GM21360 (cell line): ENCODE measurements around the gene SFMBT2.

Experiments
- ATAC-seq: cut with Tn5 transposase; IDR thresholded peaks from one replicate; pipeline ENCODE4 v1.9.1; 2021; ENCODE audit warnings: mild to moderate bottlenecking, moderate library complexity; ENCODE audit not compliant: unreplicated experiment

Gene SFMBT2

DNA sequence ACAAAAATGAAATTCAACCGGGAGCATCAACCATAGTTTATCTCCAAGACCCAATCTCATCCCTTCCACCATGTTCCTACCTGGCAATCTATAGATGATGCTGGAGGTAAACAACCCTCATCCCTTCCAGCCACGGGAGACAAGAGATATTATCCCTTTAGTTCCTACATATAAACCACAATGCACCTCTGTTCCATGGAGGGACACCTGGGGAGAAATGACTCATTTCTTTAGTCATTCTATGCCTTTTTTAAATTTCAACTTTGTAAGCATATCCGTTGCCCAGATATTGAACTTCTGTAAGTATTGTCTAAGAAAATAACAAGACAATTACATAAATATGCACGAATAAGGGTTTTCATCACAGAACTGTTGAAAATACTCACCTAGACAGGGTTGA, 15.5 kb upstream of the SFMBT2 start:
- no peak for ATAC-seq

- no peak for ATAC-seq
Measured at GRCh38 chr10:7425691-7426090, 14.9 kb upstream of the SFMBT2 start.

GRCh38 chr10:7424919-7425318, 14.1 kb upstream of the SFMBT2 start:
- no peak for ATAC-seq

DNA sequence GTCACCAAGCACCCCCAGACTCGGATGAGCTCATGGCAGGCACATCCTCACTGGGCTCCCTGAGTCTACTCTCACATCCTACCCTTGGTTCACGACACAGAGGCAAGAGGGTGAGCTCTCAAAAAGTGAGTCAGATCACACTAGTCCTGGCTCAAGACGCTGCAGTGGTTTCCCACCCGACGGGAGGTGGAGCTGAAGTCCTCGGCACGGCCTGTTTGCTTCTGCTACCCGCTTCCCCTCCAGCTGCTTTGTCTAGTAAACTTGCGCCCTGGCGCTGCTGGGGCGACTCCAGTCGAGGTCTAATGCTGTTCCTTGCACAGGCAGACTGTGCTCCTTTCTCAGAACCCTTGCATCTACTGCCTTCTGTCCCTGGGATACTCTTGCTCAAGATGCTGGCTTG, 13.5 kb upstream of the SFMBT2 start:
- no peak for ATAC-seq

DNA sequence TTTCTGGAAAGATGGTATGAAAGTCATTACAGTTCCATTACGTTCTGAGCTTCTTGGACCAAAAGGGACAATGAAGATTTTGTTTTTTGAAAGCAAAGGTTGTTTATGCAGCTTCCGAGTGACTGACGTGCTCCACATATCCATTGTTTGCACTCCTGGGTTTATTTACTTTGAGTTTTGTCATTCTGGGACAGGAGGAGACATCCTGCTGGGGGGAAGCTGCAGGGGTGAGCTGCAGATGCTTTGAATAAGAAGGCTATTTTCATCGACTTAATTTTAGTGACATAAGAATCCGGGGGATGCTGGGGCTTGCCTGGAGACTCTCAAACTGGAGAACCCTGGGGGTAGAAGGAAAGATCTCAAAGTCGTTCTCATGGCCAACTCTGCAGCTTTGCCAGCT, 12.7 kb upstream of the SFMBT2 start:
- ATAC-seq = no peak

- no peak for ATAC-seq
Measured at GRCh38 chr10:7421526-7421925, 10.7 kb upstream of the SFMBT2 start.

DNA sequence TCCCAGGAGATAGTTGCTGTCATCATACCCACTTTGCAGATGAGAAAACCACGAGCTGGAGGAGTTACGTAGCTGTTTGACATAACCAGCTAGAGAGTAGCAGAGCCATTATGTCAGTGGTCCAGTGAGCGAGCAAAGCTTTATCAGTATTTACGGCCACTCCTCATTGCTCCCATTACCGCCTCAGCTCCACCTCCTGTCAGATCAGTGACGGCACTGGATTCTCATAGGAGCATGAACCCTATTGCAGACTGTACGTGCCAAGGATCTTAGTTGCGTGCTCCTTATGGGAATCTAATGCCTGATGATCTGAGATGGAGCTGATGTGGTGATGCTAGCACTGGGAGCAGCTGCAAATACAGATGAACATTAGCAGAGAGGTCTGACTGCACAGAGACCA, 9.2 kb upstream of the SFMBT2 start:
- ATAC-seq = no peak

DNA sequence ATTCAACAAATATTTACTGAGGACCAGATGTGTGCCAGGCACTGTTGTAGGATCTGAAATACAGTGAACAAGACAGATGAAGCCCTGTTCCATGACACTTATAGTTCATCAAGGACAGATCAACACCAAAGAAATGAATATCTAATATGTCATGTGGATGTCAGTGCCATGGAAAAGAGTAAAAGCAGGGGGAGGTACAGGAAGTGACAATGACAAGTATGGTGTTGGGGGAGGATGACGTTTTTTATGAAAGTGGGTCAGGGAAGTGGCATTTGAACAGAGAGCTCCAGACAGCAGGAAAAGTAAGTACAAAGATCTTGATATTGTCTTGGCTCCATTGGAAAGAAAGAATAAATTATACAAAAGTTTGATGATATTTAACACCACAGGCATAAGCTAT, 7.0 kb upstream of the SFMBT2 start:
- no peak for ATAC-seq

DNA sequence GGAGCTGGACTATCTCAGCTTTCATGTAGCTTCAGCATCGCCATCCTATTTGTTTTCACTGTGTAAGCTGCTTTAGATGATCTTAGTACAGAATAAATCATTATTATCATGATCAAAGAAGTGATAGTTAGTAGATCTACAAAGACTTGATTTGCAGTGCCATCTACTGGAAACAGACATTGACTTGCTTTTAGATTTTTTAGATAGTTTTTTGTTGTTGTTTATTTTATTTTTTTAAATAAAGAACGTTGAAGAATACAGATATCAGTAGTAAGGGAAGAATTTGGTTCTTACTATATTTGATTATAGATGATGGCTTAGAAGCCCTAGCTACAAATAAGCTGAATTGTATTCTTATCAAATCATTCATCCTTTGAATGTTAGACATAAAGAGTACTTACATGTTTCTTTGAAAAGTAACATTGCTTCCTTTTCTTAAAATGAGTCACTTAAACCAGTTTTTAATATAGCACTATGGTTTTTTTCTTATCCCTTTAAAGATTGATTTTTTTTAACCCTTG, 6.3 kb upstream of the SFMBT2 start:
- no peak for ATAC-seq

- ATAC-seq = no peak
Measured at GRCh38 chr10:7414766-7415165, 3.9 kb upstream of the SFMBT2 start.

- ATAC-seq = no peak
Measured at GRCh38 chr10:7412928-7413282, 2.1 kb upstream of the SFMBT2 start.

DNA sequence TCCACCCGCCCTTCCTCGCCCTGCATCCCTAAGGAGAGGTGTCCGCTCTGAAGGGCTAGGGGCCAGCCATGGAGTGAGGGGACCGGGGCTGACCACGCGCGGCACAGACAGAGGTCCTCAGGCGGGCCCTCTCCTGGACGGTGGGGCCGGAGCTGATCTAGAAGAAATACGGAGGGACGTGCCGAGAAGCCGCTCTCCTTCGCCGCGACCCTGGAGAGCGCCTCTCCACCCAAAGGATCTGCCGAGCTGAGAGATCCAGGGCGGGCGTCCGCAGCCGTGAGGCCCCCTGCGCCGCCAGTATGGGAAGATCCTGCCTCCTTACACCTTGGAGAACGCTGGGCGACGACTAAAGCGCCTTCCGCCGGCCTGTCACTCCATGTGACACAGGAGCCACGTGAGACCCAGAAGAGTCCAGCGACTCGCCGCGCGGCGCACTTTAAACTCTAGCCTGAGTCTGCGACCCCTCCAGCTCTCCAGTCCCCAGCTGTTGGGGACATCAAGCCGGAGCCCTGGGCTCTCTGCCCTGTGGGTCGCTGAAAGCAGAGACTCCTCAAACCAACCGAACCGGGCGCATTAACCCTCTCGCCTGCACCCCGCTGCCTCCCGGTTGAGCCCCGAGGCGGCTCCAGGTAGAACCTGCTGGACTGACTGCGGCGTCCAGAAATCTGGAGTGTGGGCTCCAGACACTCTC, 1.5 kb upstream of the SFMBT2 start:
- no peak for ATAC-seq

DNA sequence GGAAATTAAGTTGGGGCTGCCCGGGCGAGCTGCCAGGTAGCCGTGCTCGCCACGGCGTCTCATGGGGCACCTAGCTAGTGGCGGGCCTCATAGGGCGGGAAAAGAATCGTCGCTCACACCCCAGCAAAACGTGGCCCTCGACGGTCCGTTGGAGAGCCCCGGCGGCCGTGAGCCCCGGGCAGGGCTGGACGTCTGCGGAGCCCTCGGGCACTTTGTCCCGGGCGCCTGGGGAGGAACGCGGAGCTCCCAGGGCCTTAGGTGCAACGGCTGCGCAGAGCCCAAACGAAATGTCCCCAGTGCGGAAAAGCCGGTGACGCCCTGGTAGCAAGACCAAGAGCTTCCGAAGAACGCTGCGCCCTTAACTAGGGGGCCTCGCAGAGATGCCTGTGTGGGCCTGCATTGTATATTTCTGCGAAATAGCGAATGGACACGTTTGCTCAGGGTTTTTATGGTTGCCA, 866 bp upstream of the SFMBT2 start:
- ATAC-seq = no peak

- no peak for ATAC-seq
Measured at GRCh38 chr10:7410301-7410861, 453 bp downstream of the SFMBT2 start.

- ATAC-seq = peak; percentile 1
Measured at GRCh38 chr10:7409732-7410168, 1.1 kb downstream of the SFMBT2 start.

- peak; percentile 47 for ATAC-seq
Measured at GRCh38 chr10:7409045-7409731, 1.6 kb downstream of the SFMBT2 start.

DNA sequence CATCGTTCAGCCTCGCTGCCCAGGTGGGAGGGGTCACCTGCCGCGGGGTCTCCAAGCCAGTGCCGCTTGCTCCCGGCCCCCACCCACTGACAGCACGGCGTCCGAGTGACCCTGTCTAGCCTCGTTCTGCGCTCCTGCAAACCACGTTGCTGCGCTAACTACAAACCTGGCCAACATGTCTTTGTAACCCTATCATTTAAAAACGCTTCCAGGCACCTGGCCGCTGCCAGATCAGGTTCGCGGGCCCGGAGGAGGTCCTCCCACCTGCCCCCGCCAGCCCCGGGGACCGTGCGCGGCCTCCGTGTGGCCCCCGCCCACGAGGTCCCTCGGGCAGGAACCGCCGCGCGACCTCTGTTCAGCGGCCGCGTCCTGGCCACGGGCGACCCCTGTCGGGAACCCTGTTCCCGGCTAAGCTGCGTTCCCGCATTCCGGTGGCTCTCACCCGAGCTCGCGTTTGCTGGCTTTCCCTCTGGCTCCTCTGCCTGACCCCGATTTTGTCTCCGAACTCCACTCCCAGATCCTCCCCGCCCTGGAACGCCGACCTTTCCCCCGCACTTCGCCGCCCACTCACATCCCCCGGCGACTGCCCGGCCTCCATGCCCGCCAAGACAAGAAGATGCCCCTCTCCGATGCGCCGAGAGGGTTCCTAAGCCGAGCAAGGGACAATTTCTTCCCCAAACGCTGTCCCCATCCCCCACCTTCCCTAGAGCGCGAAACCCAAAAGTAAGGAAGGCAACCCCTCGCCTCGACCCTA, 2.4 kb downstream of the SFMBT2 start:
- ATAC-seq = no peak

GRCh38 chr10:7407368-7408290, 3.2 kb downstream of the SFMBT2 start:
- ATAC-seq = no peak

DNA sequence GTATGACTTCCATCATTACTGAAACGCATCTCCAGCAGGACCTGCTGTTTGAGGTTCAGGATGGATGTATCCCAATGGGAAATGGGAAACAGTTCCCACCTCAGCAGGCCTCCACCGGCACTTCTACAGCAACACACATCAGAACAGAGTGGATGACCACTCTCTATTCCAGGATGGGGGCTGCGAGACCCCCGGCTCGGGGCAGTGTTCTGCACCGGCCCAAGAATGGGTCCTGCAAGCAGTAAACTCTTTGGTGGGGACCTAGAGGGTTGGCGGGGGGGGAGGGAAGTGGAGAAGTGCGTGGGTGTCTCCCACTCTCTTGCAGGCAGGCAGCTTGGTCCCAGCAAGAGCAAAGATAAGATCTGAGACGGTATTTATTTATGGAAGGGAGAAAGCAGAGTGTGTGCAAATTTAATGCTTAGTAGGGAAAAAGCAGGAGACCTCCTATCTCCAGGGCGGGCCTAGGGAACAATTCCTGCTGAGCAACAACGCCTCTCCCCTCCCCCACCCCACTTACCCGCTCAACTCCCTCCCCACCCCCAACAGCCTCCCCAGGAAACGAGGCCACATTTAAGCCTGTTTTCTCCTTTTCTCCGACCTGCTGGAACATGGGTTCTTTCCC, 4.0 kb downstream of the SFMBT2 start:
- ATAC-seq = no peak

- ATAC-seq = no peak
Measured at GRCh38 chr10:7405637-7406036, 5.2 kb downstream of the SFMBT2 start.
